ENCODE measurements around the gene DCANP1. TPM values are rescaled to one million over a fixed set of nuclear protein-coding genes. Genes with fewer than 3 reads are reported as not detected.

Gene DCANP1
- total and polyA plus RNA-seq, 2 of the 13 experiments (the other 11 are each of a cell fraction or from before 2014, with no cell fraction given) = not detected

GRCh38 chr5:135398855-135399793, 48.0 kb downstream of the DCANP1 start, which contains the start of gene MACROH2A1 (continued):
- peak; percentile 88 for TF ChIP-seq ZNF143 (CRISPR knock-in tag; IDR thresholded peaks at IDR 0.05)
- TF ChIP-seq ZSCAN25 (CRISPR knock-in tag; IDR thresholded peaks at IDR 0.05) = peak; percentile 80; the same call in 1 of the 2 replicates
- peak; percentile 38; the same call in 1 of the 2 replicates for TF ChIP-seq MTA1 (CRISPR knock-in tag; IDR thresholded peaks at IDR 0.05; ENCODE audit: borderline replicate concordance)
- no peak; the same call in none of the 2 replicates for TF ChIP-seq ZMYM4 (CRISPR knock-in tag; IDR thresholded peaks at IDR 0.05)
- TF ChIP-seq FOXJ3 (CRISPR knock-in tag; IDR thresholded peaks at IDR 0.05; ENCODE audit: borderline replicate concordance) = no peak
- 0 out of 2 replicates have a peak, but pooled peaks have one; percentile 7 for TF ChIP-seq ZNF800 (CRISPR knock-in tag; IDR thresholded peaks at IDR 0.05)
- TF ChIP-seq ZBTB10 (CRISPR knock-in tag; IDR thresholded peaks at IDR 0.05; ENCODE audit: borderline replicate concordance) = no peak; the same call in 1 of the 2 replicates
- 0 out of 2 replicates have a peak, but pooled peaks have one; percentile 43 for TF ChIP-seq ZNF205 (CRISPR knock-in tag; IDR thresholded peaks at IDR 0.05)
- peak in 1 of 2 experiments; percentile 43; a peak in 2 of 4 replicates for TF ChIP-seq KLF16 (CRISPR knock-in tag; IDR thresholded peaks at IDR 0.05)
- TF ChIP-seq ZNF704 (CRISPR knock-in tag; IDR thresholded peaks at IDR 0.05; ENCODE audit: borderline replicate concordance) = no peak
- TF ChIP-seq PHF20 (CRISPR knock-in tag; IDR thresholded peaks at IDR 0.05) = peak; percentile 67
- TF ChIP-seq MXI1 (IDR thresholded peaks at IDR 0.05; ENCODE audit: borderline replicate concordance, low read depth, low read length) = peak; percentile 50; the same call in 1 of the 3 replicates
- TF ChIP-seq ZMAT3 (CRISPR knock-in tag; conservative IDR thresholded peaks at IDR 0.05) = no peak
- TF ChIP-seq ZNF280D (CRISPR knock-in tag; IDR thresholded peaks at IDR 0.05) = no peak
- no peak for TF ChIP-seq HMG20B (CRISPR knock-in tag; conservative IDR thresholded peaks at IDR 0.05)
- TF ChIP-seq TBX2 (CRISPR knock-in tag; IDR thresholded peaks at IDR 0.05; ENCODE audit: borderline replicate concordance) = peak; percentile 62; the same call in 1 of the 2 replicates

All from HepG2 (cell line).